Activated CD8-positive, alpha-beta memory T cell treated with anti-CD3 and anti-CD28 coated beads, Interleukin-2, amount 50 U/mL, for 24 hours (primary cell): ENCODE measurements around the gene INSR.
"Not testable (repeated sequence)": the region's sequence is repeated elsewhere in the genome, so short reads cannot be mapped to it uniquely, and the experiment has no call there.

Experiments used
- DNase-seq: peaks from one replicate; pipeline ENCODE4 v3.0.0-alpha.2; 2020; ENCODE audit errors: extremely low read depth

INSR gene

GRCh38 chr19:7224209-7224686 is 70.0 kb downstream of the INSR start:
- no peak for DNase-seq

GRCh38 chr19:7223429-7223828 is 70.8 kb downstream of the INSR start:
- no peak for DNase-seq

GRCh38 chr19:7219056-7219455 is 75.2 kb downstream of the INSR start:
- no peak for DNase-seq

GRCh38 chr19:7217861-7218260 is 76.4 kb downstream of the INSR start:
- DNase-seq, result no peak

- DNase-seq, result no peak
These were observed 77.8 kb downstream of the INSR start for GRCh38 chr19:7216373-7216902.

GRCh38 chr19:7215176-7215575 is 79.0 kb downstream of the INSR start:
- DNase-seq, result no peak

- DNase-seq, result no peak
These were observed 79.7 kb downstream of the INSR start for GRCh38 chr19:7214324-7215089.

- no peak for DNase-seq
These were observed 80.4 kb downstream of the INSR start for GRCh38 chr19:7213628-7214323.

GRCh38 chr19:7211191-7211951 is 82.8 kb downstream of the INSR start:
- DNase-seq, result no peak

- DNase-seq, result no peak
These were observed 83.9 kb downstream of the INSR start for GRCh38 chr19:7210359-7210758.

GRCh38 chr19:7209597-7210325 is 84.5 kb downstream of the INSR start:
- DNase-seq, result not testable (repeated sequence)

- not testable (repeated sequence) for DNase-seq
These were observed 85.2 kb downstream of the INSR start for GRCh38 chr19:7209036-7209435.

GRCh38 chr19:7203332-7203731 is 90.9 kb downstream of the INSR start:
- no peak for DNase-seq

GRCh38 chr19:7202888-7203287 is 91.3 kb downstream of the INSR start:
- no peak for DNase-seq

- no peak for DNase-seq
These were observed 93.5 kb downstream of the INSR start for GRCh38 chr19:7200736-7201135.

- no peak for DNase-seq
These were observed 94.3 kb downstream of the INSR start for GRCh38 chr19:7199613-7200533.

GRCh38 chr19:7197760-7198696 is 96.2 kb downstream of the INSR start:
- peak; percentile 59 for DNase-seq

GRCh38 chr19:7197119-7197759 is 97.0 kb downstream of the INSR start:
- peak; percentile 81 for DNase-seq

GRCh38 chr19:7196763-7197118 is 97.5 kb downstream of the INSR start:
- no peak for DNase-seq
